Measurements from ENCODE around the gene ARHGAP9. TPM values are rescaled to one million over a fixed set of nuclear protein-coding genes. Genes with fewer than 3 reads are reported as not detected.

Gene ARHGAP9
- total and polyA plus RNA-seq, 2 of the 8 experiments (the other 6 are each of a cell fraction or from before 2014, with no cell fraction given), result 3.2 to 6.0 TPM

- TF ChIP-seq RAD21 (IDR thresholded peaks at IDR 0.05 in 1 of 2, conservative IDR thresholded peaks at IDR 0.05 in 1 of 2; ENCODE audit: low read depth in 2 of 2, low read length in 2 of 2) (peak; percentile 71 to 78), YY1 (IDR thresholded peaks at IDR 0.05; ENCODE audit: low read depth, low read length) (no peak), POLR2A (IDR thresholded peaks at IDR 0.05; ENCODE audit: control extremely low read depth in 1 of 2, low read depth in 2 of 2, low read length in 2 of 2) (peak in 1 of 2 experiments; percentile 87; a peak in 2 of 3 replicates), TEAD4 (IDR thresholded peaks at IDR 0.05; ENCODE audit: low read depth, low read length) (peak; percentile 3; the same call in 1 of the 2 replicates), CREB1 (IDR thresholded peaks at IDR 0.05) (peak; percentile 91), SIN3A (conservative IDR thresholded peaks at IDR 0.05 in 1 of 2, IDR thresholded peaks at IDR 0.05 in 1 of 2; ENCODE audit: low read depth in 1 of 2, low read length in 2 of 2) (peak; percentile 70 to 80; a peak in 2 of 4 replicates), PHF8 (conservative IDR thresholded peaks at IDR 0.05; ENCODE audit: low read depth, low read length) (peak; percentile 46; the same call in 1 of the 2 replicates), KDM1A (IDR thresholded peaks at IDR 0.05; ENCODE audit: borderline replicate concordance, low read length) (no peak), EGR1 (IDR thresholded peaks at IDR 0.05; ENCODE audit: borderline replicate concordance, low read depth, low read length) (peak; percentile 34; the same call in 1 of the 2 replicates), SP1 (IDR thresholded peaks at IDR 0.05; ENCODE audit: low read depth, low read length) (peak; percentile 84), SP2 (IDR thresholded peaks at IDR 0.05; ENCODE audit: low read length) (no peak), TAF1 (IDR thresholded peaks at IDR 0.05; ENCODE audit: low read depth, low read length) (peak; percentile 61; the same call in 1 of the 2 replicates), JUN (IDR thresholded peaks at IDR 0.05; ENCODE audit: low read depth, low read length) (0 out of 2 replicates have a peak, but pooled peaks have one; percentile 12)
- TF ChIP-seq, protein P1, sequence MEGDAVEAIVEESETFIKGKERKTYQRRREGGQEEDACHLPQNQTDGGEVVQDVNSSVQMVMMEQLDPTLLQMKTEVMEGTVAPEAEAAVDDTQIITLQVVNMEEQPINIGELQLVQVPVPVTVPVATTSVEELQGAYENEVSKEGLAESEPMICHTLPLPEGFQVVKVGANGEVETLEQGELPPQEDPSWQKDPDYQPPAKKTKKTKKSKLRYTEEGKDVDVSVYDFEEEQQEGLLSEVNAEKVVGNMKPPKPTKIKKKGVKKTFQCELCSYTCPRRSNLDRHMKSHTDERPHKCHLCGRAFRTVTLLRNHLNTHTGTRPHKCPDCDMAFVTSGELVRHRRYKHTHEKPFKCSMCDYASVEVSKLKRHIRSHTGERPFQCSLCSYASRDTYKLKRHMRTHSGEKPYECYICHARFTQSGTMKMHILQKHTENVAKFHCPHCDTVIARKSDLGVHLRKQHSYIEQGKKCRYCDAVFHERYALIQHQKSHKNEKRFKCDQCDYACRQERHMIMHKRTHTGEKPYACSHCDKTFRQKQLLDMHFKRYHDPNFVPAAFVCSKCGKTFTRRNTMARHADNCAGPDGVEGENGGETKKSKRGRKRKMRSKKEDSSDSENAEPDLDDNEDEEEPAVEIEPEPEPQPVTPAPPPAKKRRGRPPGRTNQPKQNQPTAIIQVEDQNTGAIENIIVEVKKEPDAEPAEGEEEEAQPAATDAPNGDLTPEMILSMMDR (IDR thresholded peaks at IDR 0.05; ENCODE audit: control extremely low read depth in 1 of 3, insufficient read depth in 1 of 3, low read depth in 1 of 3, low read length in 3 of 3), result peak in 2 of 3 experiments; percentile 92 to 95; a peak in 3 of 4 replicates
- TF ChIP-seq, protein P2, sequence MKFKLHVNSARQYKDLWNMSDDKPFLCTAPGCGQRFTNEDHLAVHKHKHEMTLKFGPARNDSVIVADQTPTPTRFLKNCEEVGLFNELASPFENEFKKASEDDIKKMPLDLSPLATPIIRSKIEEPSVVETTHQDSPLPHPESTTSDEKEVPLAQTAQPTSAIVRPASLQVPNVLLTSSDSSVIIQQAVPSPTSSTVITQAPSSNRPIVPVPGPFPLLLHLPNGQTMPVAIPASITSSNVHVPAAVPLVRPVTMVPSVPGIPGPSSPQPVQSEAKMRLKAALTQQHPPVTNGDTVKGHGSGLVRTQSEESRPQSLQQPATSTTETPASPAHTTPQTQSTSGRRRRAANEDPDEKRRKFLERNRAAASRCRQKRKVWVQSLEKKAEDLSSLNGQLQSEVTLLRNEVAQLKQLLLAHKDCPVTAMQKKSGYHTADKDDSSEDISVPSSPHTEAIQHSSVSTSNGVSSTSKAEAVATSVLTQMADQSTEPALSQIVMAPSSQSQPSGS (IDR thresholded peaks at IDR 0.05; ENCODE audit: low read length), result peak; percentile 75; the same call in 1 of the 2 replicates
Observed at GRCh38 chr12:57459055-57459749, 20.5 kb downstream of the ARHGAP9 start (continued).

All from H1 (cell line).